ENCODE data around the gene USP49. TPM values are rescaled to one million over a fixed set of nuclear protein-coding genes. Genes with fewer than 3 reads are reported as not detected.

USP49 gene
- total and polyA plus RNA-seq, 2 of the 13 experiments (the other 11 are each of a cell fraction or from before 2014, with no cell fraction given), result 2.9 to 4.3 TPM

DNA sequence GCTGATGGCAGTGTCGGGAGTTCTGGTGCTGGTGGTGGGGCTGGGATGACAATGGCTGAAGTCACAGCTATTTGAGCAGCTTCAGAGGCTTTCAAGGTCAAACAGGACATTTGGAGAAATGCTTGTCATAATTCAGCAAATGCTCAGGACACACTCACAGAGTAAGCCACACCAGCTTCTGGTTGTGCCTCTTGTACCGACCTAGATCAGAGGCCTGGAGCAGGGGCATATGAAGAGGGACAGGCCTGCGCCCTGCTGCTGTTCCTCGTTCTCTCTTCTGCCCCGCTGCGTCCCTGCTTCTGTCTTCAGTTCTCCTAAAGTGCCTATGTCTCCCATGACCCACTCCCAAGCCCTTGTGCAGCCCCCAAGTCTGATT, 147.1 kb downstream of the USP49 start (continued):
- TF ChIP-seq, protein P1, sequence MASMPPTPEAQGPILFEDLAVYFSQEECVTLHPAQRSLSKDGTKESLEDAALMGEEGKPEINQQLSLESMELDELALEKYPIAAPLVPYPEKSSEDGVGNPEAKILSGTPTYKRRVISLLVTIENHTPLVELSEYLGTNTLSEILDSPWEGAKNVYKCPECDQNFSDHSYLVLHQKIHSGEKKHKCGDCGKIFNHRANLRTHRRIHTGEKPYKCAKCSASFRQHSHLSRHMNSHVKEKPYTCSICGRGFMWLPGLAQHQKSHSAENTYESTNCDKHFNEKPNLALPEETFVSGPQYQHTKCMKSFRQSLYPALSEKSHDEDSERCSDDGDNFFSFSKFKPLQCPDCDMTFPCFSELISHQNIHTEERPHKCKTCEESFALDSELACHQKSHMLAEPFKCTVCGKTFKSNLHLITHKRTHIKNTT (CRISPR knock-in tag; IDR thresholded peaks at IDR 0.05), result no peak
- TF ChIP-seq ZNF121 (CRISPR knock-in tag; IDR thresholded peaks at IDR 0.05) (no peak), MBD4 (IDR thresholded peaks at IDR 0.05; ENCODE audit: borderline replicate concordance, low read length) (no peak), GTF3A (CRISPR knock-in tag; conservative IDR thresholded peaks at IDR 0.05) (no peak), BRCA1 (CRISPR knock-in tag; IDR thresholded peaks at IDR 0.05) (no peak), GABPB1 (CRISPR knock-in tag; IDR thresholded peaks at IDR 0.05) (no peak), ZNF44 (CRISPR knock-in tag; IDR thresholded peaks at IDR 0.05) (0 out of 2 replicates have a peak, but pooled peaks have one; percentile 17), ZNF607 (CRISPR knock-in tag; IDR thresholded peaks at IDR 0.05; ENCODE audit: borderline replicate concordance) (no peak), ZNF382 (CRISPR knock-in tag; IDR thresholded peaks at IDR 0.05; ENCODE audit: borderline replicate concordance) (no peak), PHF5A (CRISPR knock-in tag; IDR thresholded peaks at IDR 0.05; ENCODE audit: low read depth, unreplicated experiment) (no peak), ZNF644 (CRISPR knock-in tag; IDR thresholded peaks at IDR 0.05; ENCODE audit: low read depth) (no peak), NR2F1 (CRISPR knock-in tag; IDR thresholded peaks at IDR 0.05) (peak in 1 of 2 experiments; percentile 3; a peak in 1 of 4 replicates), ZNF598 (CRISPR knock-in tag; IDR thresholded peaks at IDR 0.05; ENCODE audit: borderline replicate concordance) (no peak), FLYWCH1 (CRISPR knock-in tag; IDR thresholded peaks at IDR 0.05) (no peak), JARID2 (CRISPR knock-in tag; IDR thresholded peaks at IDR 0.05; ENCODE audit: insufficient replicate concordance) (no peak), ZSCAN22 (CRISPR knock-in tag; IDR thresholded peaks at IDR 0.05) (no peak), NFE2 (CRISPR knock-in tag; IDR thresholded peaks at IDR 0.05) (no peak), HNRNPK (IDR thresholded peaks at IDR 0.05; ENCODE audit: low read depth, low read length, poor library complexity, severe bottlenecking) (peak; percentile 44), IRX3 (CRISPR knock-in tag; IDR thresholded peaks at IDR 0.05; ENCODE audit: borderline replicate concordance, low read depth) (0 out of 2 replicates have a peak, but pooled peaks have one; percentile 38), HOXA5 (CRISPR knock-in tag; IDR thresholded peaks at IDR 0.05) (no peak), TBX3 (IDR thresholded peaks at IDR 0.05; ENCODE audit: borderline replicate concordance) (no peak), MIER2 (CRISPR knock-in tag; IDR thresholded peaks at IDR 0.05) (no peak), SNAI1 (CRISPR knock-in tag; IDR thresholded peaks at IDR 0.05; ENCODE audit: borderline replicate concordance) (no peak)
- TF ChIP-seq, protein P2, sequence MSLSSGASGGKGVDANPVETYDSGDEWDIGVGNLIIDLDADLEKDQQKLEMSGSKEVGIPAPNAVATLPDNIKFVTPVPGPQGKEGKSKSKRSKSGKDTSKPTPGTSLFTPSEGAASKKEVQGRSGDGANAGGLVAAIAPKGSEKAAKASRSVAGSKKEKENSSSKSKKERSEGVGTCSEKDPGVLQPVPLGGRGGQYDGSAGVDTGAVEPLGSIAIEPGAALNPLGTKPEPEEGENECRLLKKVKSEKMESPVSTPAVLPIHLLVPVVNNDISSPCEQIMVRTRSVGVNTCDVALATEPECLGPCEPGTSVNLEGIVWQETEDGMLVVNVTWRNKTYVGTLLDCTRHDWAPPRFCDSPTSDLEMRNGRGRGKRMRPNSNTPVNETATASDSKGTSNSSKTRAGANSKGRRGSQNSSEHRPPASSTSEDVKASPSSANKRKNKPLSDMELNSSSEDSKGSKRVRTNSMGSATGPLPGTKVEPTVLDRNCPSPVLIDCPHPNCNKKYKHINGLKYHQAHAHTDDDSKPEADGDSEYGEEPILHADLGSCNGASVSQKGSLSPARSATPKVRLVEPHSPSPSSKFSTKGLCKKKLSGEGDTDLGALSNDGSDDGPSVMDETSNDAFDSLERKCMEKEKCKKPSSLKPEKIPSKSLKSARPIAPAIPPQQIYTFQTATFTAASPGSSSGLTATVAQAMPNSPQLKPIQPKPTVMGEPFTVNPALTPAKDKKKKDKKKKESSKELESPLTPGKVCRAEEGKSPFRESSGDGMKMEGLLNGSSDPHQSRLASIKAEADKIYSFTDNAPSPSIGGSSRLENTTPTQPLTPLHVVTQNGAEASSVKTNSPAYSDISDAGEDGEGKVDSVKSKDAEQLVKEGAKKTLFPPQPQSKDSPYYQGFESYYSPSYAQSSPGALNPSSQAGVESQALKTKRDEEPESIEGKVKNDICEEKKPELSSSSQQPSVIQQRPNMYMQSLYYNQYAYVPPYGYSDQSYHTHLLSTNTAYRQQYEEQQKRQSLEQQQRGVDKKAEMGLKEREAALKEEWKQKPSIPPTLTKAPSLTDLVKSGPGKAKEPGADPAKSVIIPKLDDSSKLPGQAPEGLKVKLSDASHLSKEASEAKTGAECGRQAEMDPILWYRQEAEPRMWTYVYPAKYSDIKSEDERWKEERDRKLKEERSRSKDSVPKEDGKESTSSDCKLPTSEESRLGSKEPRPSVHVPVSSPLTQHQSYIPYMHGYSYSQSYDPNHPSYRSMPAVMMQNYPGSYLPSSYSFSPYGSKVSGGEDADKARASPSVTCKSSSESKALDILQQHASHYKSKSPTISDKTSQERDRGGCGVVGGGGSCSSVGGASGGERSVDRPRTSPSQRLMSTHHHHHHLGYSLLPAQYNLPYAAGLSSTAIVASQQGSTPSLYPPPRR (CRISPR knock-in tag; IDR thresholded peaks at IDR 0.05; ENCODE audit: borderline replicate concordance), result no peak
- TF ChIP-seq, protein P3, sequence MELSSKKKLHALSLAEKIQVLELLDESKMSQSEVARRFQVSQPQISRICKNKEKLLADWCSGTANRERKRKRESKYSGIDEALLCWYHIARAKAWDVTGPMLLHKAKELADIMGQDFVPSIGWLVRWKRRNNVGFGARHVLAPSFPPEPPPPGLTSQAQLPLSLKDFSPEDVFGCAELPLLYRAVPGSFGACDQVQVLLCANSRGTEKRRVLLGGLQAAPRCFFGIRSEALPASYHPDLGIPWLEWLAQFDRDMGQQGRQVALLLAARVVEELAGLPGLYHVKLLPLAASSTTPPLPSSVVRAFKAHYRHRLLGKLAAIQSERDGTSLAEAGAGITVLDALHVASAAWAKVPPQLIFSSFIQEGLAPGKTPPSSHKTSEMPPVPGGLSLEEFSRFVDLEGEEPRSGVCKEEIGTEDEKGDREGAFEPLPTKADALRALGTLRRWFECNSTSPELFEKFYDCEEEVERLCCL (CRISPR knock-in tag; IDR thresholded peaks at IDR 0.05; ENCODE audit: borderline replicate concordance), result no peak
